Mucosa of descending colon (tissue), 3 donors: ENCODE data around the gene SLC26A8. TPM values are rescaled to one million over a fixed set of nuclear protein-coding genes. Genes with fewer than 3 reads are reported as not detected.

Experiments
- ATAC-seq: fragments of 200-7000 bp; cut with Tn5 transposase; one replicate; pipeline ENCODE4 v1.9.1; 2020; ENCODE audit warnings: mild to moderate bottlenecking, moderate library complexity
- DNase-seq, 3 donors: peaks; one replicate each; pipeline ENCODE4 v3.0.0-alpha.2; 2020
- H3K36me3 ChIP-seq: fragments of 200-600 bp; one replicate; pipeline ENCODE4 v1.8.0; 2021; ENCODE audit warnings: low read depth, mild to moderate bottlenecking
- H3K4me1 ChIP-seq: fragments of 200-600 bp; one replicate; pipeline ENCODE4 v1.8.0; 2021; ENCODE audit warnings: low read depth, mild to moderate bottlenecking
- H3K4me3 ChIP-seq: fragments of 200-600 bp; one replicate; pipeline ENCODE4 v1.8.0; 2021; ENCODE audit warnings: mild to moderate bottlenecking
- H3K9me3 ChIP-seq: fragments of 200-600 bp; one replicate; pipeline ENCODE4 v1.8.0; 2021; ENCODE audit warnings: mild to moderate bottlenecking
- intact Hi-C, 2 donors: fragments of 100-400 bp; cut with DNase I in 1 of 2; cut with micrococcal nuclease in 1 of 2; formaldehyde crosslinking; loops; one replicate each; pipeline versions ENCODE4 v1.11.0 to v1.11.1; 2022; cut with DNase I, micrococcal nuclease
- total RNA-seq, 3 donors: library from RNA; stranded (reverse); fragmentation: NEBNext Ultra II Directional in 2 of 3; extraction: Animal tissue kit (Norgen Biotek cat#: 25700) in 2 of 3; gene quantifications; one replicate each; pipeline versions ENCODE4 v1.2.1 to v1.2.4, GENCODE V29; 2021 to 2023
- TF ChIP-seq, protein P1 (sequence below): fragments of 200-600 bp; IDR thresholded peaks from one replicate; pipeline ENCODE4 v1.8.0; 2022; ENCODE audit warnings: antibody characterized with exemption, mild to moderate bottlenecking
- donor health status: DM: no; HTN: no; CAD: no; lungs with moderate emphysema.
- donor health status: DM: no; HTN: no; CAD: no.
- donor health status: DM: no; HTN: yes; CAD: no.

The SLC26A8 gene
- total RNA-seq, 3 donors from 2014 or later: 0.28 to 1.0 (median 0.35) TPM

DNA sequence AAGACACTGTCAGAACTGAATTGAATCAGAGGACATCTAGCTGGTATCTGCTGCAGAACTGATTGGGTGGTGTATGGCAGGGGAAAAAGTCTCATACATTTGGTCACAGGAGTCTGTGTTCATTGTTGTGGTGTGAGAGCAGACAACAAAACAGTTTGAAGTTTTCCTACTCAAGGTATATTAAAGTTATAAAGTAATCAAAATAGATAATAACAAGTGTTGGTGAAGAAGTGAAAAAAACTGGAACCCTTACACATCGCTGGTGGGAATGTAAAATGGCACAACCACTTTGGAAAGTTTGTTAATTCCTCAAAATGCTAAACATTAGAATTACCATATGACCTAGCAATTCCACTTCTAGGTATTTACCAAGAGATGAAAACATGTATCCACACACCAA is 128.2 kb downstream of the SLC26A8 start:
- intact Hi-C loops: no loop called here
- TF ChIP-seq, protein P1, sequence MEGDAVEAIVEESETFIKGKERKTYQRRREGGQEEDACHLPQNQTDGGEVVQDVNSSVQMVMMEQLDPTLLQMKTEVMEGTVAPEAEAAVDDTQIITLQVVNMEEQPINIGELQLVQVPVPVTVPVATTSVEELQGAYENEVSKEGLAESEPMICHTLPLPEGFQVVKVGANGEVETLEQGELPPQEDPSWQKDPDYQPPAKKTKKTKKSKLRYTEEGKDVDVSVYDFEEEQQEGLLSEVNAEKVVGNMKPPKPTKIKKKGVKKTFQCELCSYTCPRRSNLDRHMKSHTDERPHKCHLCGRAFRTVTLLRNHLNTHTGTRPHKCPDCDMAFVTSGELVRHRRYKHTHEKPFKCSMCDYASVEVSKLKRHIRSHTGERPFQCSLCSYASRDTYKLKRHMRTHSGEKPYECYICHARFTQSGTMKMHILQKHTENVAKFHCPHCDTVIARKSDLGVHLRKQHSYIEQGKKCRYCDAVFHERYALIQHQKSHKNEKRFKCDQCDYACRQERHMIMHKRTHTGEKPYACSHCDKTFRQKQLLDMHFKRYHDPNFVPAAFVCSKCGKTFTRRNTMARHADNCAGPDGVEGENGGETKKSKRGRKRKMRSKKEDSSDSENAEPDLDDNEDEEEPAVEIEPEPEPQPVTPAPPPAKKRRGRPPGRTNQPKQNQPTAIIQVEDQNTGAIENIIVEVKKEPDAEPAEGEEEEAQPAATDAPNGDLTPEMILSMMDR: no peak
- Histone ChIP-seq H3K4me1 (no peaks in the 10 kb centered on the region), H3K36me3 (no peaks in the 10 kb centered on the region), H3K9me3 (no peaks in the 10 kb centered on the region), H3K4me3 (no peak overlapping the region)
- no peak for ATAC-seq
- DNase-seq: no peak

DNA sequence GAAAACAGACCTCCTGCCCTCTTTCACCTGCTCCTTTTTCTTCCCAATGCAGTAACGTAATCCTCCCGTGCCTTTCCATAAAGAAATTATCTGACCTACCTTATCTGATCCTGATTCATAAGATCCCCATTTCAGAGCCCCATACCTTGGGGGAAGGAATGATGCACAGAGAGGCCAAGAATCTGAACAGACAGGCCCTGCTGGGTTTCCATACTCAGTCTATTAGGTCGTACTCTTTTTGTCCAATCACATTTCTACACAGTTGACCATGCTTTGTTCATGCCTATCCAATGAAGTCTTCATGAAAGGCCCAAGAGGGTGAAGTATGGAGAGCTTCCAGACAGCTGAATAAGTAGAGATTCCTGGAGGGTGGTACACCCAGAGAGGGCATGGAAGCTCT is 128.9 kb downstream of the SLC26A8 start:
- Histone ChIP-seq H3K9me3 (no peaks in the 10 kb centered on the region), H3K4me1 (no peaks in the 10 kb centered on the region), H3K4me3 (no peak overlapping the region), H3K36me3 (no peaks in the 10 kb centered on the region)
- DNase-seq (no peak), ATAC-seq (no peak)
- intact Hi-C loops: no loop called here
- TF ChIP-seq, protein P1: no peak

DNA sequence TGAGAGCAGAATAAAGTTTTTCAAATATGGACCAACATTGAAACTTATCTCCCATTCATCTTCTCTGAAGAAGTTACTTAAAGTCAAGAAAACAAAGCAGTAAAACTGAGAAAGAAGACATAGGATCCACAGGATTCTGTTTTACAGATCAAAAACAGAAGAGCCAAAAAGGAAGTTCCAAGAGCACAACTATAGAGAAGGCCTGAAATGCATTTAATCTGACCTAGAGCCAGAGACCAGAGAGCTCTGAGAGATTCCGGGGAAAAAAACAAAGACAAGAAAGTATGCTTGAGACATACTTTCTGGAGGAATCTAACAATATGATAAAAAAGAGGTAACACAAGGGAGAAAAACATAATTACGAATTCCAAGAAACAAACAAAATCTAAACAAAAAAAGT is 129.7 kb downstream of the SLC26A8 start:
- TF ChIP-seq, protein P1: no peak
- ATAC-seq (no peak), DNase-seq (no peak)
- Histone ChIP-seq H3K4me1 (no peaks in the 10 kb centered on the region), H3K9me3 (no peaks in the 10 kb centered on the region), H3K4me3 (no peak overlapping the region), H3K36me3 (no peaks in the 10 kb centered on the region)
- intact Hi-C loops: no loop called here

Other genes with a start within 250 kb of the SLC26A8 start
- gene CLPSL2, start 248.0 kb downstream of the SLC26A8 start, total RNA-seq: not detected
- not detected for gene CLPSL1, start 243.6 kb downstream of the SLC26A8 start, total RNA-seq
- not detected for gene CLPS, start 227.3 kb downstream of the SLC26A8 start, total RNA-seq
- under 1 TPM in 1 of 3 donors, not detected in 2; 0.19 TPM for gene LHFPL5, start 219.3 kb downstream of the SLC26A8 start, total RNA-seq
- gene SRPK1, start 103.5 kb downstream of the SLC26A8 start, total RNA-seq: 10 to 100 TPM; 57.3 to 84.3 (median 75.8) TPM
- 10 to 100 TPM; 56.1 to 67.7 (median 63.2) TPM for gene MAPK14, start 3.2 kb upstream of the SLC26A8 start, total RNA-seq
- 100 to 1,000 TPM in 2 of 3 donors, 10 to 100 TPM in 1; 82.7 to 173 (median 157) TPM for gene MAPK13, start 105.9 kb upstream of the SLC26A8 start, total RNA-seq
- gene BRPF3, start 172.1 kb upstream of the SLC26A8 start, total RNA-seq: 10 to 100 TPM; 74.8 to 84.6 (median 75.9) TPM
- under 1 TPM; 0.19 to 0.38 (median 0.27) TPM for gene PNPLA1, start 245.4 kb upstream of the SLC26A8 start, total RNA-seq